Measurements from ENCODE around the gene NKTR. TPM values are rescaled to one million over a fixed set of nuclear protein-coding genes. Genes with fewer than 3 reads are reported as not detected.

The NKTR gene
- total RNA-seq, 1 experiment from 2014 or later = 89.3 TPM

DNA sequence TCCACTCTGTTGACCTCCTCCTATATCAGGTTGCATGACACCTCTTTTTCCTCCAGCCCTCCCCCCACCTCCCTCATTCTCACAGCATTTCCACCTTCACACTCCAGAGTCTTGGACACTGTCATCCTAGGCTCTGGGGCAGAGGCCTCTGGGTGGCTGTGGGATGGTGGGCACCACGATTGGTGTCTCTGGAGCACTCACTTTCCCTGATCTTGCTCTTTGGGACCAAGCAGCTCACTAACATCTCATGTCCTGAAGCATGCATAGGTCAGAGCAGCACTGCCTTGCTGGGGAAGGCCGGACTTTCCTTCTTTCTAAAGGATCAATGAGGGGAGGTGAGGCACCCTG is 67.9 kb downstream of the NKTR start:
- DNase-seq (ENCODE audit: low spot score) (no peak), ATAC-seq (no peak)
- peaks cover 6% of the 10 kb centered on the region for H3K27me3 Mint-ChIP-seq (ENCODE audit: low read depth)
- H3K4me3 Mint-ChIP-seq = no peak overlapping the region
- CTCF ChIA-PET = interaction anchor here (0.5 kb wide), 1 partner anchor 162 kb away, joined by 3 read pairs; no protein-coding TSS in a partner anchor
- no peak overlapping the region for H3K27ac Mint-ChIP-seq
- POLR2A ChIA-PET = interaction anchor here (1.0 kb wide), 1 partner anchor 9 kb away, joined by 3 read pairs; no protein-coding TSS in a partner anchor
- H3K4me1 Mint-ChIP-seq = peaks cover 8% of the 10 kb centered on the region
- peaks cover 14% of the 10 kb centered on the region for H3K9me3 Mint-ChIP-seq
- no peaks in the 10 kb centered on the region for H3K36me3 Mint-ChIP-seq
- TF ChIP-seq, protein P1, sequence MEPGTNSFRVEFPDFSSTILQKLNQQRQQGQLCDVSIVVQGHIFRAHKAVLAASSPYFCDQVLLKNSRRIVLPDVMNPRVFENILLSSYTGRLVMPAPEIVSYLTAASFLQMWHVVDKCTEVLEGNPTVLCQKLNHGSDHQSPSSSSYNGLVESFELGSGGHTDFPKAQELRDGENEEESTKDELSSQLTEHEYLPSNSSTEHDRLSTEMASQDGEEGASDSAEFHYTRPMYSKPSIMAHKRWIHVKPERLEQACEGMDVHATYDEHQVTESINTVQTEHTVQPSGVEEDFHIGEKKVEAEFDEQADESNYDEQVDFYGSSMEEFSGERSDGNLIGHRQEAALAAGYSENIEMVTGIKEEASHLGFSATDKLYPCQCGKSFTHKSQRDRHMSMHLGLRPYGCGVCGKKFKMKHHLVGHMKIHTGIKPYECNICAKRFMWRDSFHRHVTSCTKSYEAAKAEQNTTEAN (CRISPR knock-in tag; IDR thresholded peaks at IDR 0.05) = no peak
- TF ChIP-seq FOXP4 (CRISPR knock-in tag; IDR thresholded peaks at IDR 0.05) (no peak), ZNF416 (CRISPR knock-in tag; IDR thresholded peaks at IDR 0.05) (no peak), NFE2L1 (CRISPR knock-in tag; IDR thresholded peaks at IDR 0.05) (no peak), E2F4 (CRISPR knock-in tag; IDR thresholded peaks at IDR 0.05; ENCODE audit: borderline replicate concordance, low read depth) (no peak), ZNF263 (CRISPR knock-in tag; IDR thresholded peaks at IDR 0.05; ENCODE audit: low read depth) (no peak), TEAD4 (CRISPR knock-in tag; IDR thresholded peaks at IDR 0.05) (no peak), ZNF121 (CRISPR knock-in tag; IDR thresholded peaks at IDR 0.05) (no peak), ATF6 (CRISPR knock-in tag; IDR thresholded peaks at IDR 0.05) (no peak), CREM (CRISPR knock-in tag; IDR thresholded peaks at IDR 0.05) (no peak), GRHL2 (CRISPR knock-in tag; IDR thresholded peaks at IDR 0.05; ENCODE audit: insufficient replicate concordance, severe bottlenecking) (no peak), HMGA2 (CRISPR knock-in tag; IDR thresholded peaks at IDR 0.05) (no peak), ZNF671 (CRISPR knock-in tag; IDR thresholded peaks at IDR 0.05) (no peak), JAZF1 (CRISPR knock-in tag; IDR thresholded peaks at IDR 0.05) (no peak), PRRX2 (CRISPR knock-in tag; IDR thresholded peaks at IDR 0.05) (no peak), EMX1 (CRISPR knock-in tag; IDR thresholded peaks at IDR 0.05) (no peak)
- TF ChIP-seq, protein P2, sequence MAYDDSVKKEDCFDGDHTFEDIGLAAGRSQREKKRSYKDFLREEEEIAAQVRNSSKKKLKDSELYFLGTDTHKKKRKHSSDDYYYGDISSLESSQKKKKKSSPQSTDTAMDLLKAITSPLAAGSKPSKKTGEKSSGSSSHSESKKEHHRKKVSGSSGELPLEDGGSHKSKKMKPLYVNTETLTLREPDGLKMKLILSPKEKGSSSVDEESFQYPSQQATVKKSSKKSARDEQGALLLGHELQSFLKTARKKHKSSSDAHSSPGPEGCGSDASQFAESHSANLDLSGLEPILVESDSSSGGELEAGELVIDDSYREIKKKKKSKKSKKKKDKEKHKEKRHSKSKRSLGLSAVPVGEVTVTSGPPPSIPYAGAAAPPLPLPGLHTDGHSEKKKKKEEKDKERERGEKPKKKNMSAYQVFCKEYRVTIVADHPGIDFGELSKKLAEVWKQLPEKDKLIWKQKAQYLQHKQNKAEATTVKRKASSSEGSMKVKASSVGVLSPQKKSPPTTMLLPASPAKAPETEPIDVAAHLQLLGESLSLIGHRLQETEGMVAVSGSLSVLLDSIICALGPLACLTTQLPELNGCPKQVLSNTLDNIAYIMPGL (CRISPR knock-in tag; IDR thresholded peaks at IDR 0.05) = no peak

GRCh38 chr3:42668793-42669217 is 68.3 kb downstream of the NKTR start:
- H3K27me3 Mint-ChIP-seq (ENCODE audit: low read depth) = peaks cover 6% of the 10 kb centered on the region
- H3K27ac Mint-ChIP-seq = no peak overlapping the region
- no peak for TF ChIP-seq E2F4 (CRISPR knock-in tag; IDR thresholded peaks at IDR 0.05; ENCODE audit: borderline replicate concordance, low read depth)
- no peak for TF ChIP-seq TEAD1 (CRISPR knock-in tag; IDR thresholded peaks at IDR 0.05)
- TF ChIP-seq, protein P3, sequence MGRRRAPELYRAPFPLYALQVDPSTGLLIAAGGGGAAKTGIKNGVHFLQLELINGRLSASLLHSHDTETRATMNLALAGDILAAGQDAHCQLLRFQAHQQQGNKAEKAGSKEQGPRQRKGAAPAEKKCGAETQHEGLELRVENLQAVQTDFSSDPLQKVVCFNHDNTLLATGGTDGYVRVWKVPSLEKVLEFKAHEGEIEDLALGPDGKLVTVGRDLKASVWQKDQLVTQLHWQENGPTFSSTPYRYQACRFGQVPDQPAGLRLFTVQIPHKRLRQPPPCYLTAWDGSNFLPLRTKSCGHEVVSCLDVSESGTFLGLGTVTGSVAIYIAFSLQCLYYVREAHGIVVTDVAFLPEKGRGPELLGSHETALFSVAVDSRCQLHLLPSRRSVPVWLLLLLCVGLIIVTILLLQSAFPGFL (CRISPR knock-in tag; IDR thresholded peaks at IDR 0.05; ENCODE audit: borderline replicate concordance) = no peak
- no peak for TF ChIP-seq ZNF671 (CRISPR knock-in tag; IDR thresholded peaks at IDR 0.05)
- no peak for TF ChIP-seq MAX (CRISPR knock-in tag; IDR thresholded peaks at IDR 0.05)
- TF ChIP-seq ZNF317 (CRISPR knock-in tag; IDR thresholded peaks at IDR 0.05; ENCODE audit: borderline replicate concordance, low read depth) = no peak
- H3K36me3 Mint-ChIP-seq = no peaks in the 10 kb centered on the region
- DNase-seq (ENCODE audit: low spot score) = no peak
- ChIA-PET CTCF (interaction anchor here (1.3 kb wide), 1 partner anchor 75 kb away, joined by 7 read pairs; no protein-coding TSS in a partner anchor), POLR2A (interaction anchor here (1.0 kb wide), 1 partner anchor 9 kb away, joined by 3 read pairs; no protein-coding TSS in a partner anchor)
- H3K4me1 Mint-ChIP-seq = peaks cover 8% of the 10 kb centered on the region
- peaks cover 14% of the 10 kb centered on the region for H3K9me3 Mint-ChIP-seq
- no peak for ATAC-seq
- no peak overlapping the region for H3K4me3 Mint-ChIP-seq
